SK-N-SH (cell line): ENCODE data around the gene S1PR2.

Experiments
- EP300 ChIP-seq, 2 experiments: IDR thresholded peaks; 2 replicates each; pipeline versions ENCODE4 v1.4.0 to v1.6.1; 2012; ENCODE audit warnings: borderline replicate concordance in 1 of 2, low read depth in 1 of 2, low read length in 1 of 2
- EZH2phosphoT487 ChIP-seq: fragments of 200-600 bp; sonication (generic); IDR thresholded peaks from 2 replicates; pipeline ENCODE4 v1.6.1; 2017; ENCODE audit warnings: low read depth, mixed run types, mild to moderate bottlenecking, antibody characterized with exemption, moderate library complexity, borderline replicate concordance
- JUND ChIP-seq: IDR thresholded peaks from 2 replicates; pipeline ENCODE4 v1.4.0; 2012
- MEF2A ChIP-seq: IDR thresholded peaks from 2 replicates; pipeline ENCODE4 v1.4.0; 2012; ENCODE audit warnings: low read depth, borderline replicate concordance
- RAD21 ChIP-seq: IDR thresholded peaks from 2 replicates; pipeline ENCODE4 v1.6.1; 2012; ENCODE audit warnings: mild to moderate bottlenecking, low read length
- RCOR1 ChIP-seq: fragments of 150-350 bp; IDR thresholded peaks from 2 replicates; pipeline ENCODE4 v1.6.1; 2017; ENCODE audit warnings: antibody characterized with exemption, low read length
- RFX5 ChIP-seq: IDR thresholded peaks from 2 replicates; pipeline ENCODE4 v1.6.1; 2012; ENCODE audit warnings: mild to moderate bottlenecking, improper control_type of control experiment, low read length
- TEAD4 ChIP-seq: IDR thresholded peaks from 2 replicates; pipeline ENCODE4 v1.4.0; 2012; ENCODE audit warnings: mild to moderate bottlenecking, borderline replicate concordance; ENCODE audit not compliant: insufficient read depth
- TF ChIP-seq, protein P1 (sequence below): fragments of 200-600 bp; sonication (generic); IDR thresholded peaks from 2 replicates; pipeline ENCODE4 v1.6.1; 2017; ENCODE audit warnings: antibody characterized with exemption, mild to moderate bottlenecking, moderate library complexity
- TF ChIP-seq, protein P2 (sequence below): IDR thresholded peaks from 2 replicates; pipeline ENCODE4 v1.4.0; 2012; ENCODE audit warnings: low read depth, borderline replicate concordance
- TF ChIP-seq, protein P3 (sequence below): IDR thresholded peaks from 2 replicates; pipeline ENCODE4; 2012
- TF ChIP-seq, protein P4 (sequence below): IDR thresholded peaks from 2 replicates; pipeline ENCODE4 v1.4.0; 2012; ENCODE audit warnings: low read depth, borderline replicate concordance
- TF ChIP-seq, protein P5 (sequence below): fragments of 150-350 bp; IDR thresholded peaks from 2 replicates; pipeline ENCODE4 v1.6.1; 2017; ENCODE audit warnings: antibody characterized with exemption, low read length, low read depth, borderline replicate concordance
- TF ChIP-seq, protein P6 (sequence below): IDR thresholded peaks from 2 replicates; pipeline ENCODE4 v1.4.0; 2012; ENCODE audit warnings: low read depth

DNA sequence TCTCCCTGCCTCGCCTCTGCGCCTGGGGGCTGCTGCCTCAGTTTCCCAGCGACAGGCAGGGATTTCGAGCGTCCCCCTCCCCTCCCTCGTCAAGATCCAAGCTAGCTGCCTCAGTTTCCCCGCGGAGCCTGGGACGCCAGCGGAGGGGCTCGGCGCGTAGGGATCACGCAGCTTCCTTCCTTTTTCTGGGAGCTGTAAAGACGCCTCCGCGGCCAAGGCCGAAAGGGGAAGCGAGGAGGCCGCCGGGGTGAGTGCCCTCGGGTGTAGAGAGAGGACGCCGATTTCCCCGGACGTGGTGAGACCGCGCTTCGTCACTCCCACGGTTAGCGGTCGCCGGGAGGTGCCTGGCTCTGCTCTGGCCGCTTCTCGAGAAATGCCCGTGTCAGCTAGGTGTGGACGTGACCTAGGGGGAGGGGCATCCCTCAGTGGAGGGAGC, 39.1 kb upstream of the S1PR2 start:
- TF ChIP-seq, protein P1, sequence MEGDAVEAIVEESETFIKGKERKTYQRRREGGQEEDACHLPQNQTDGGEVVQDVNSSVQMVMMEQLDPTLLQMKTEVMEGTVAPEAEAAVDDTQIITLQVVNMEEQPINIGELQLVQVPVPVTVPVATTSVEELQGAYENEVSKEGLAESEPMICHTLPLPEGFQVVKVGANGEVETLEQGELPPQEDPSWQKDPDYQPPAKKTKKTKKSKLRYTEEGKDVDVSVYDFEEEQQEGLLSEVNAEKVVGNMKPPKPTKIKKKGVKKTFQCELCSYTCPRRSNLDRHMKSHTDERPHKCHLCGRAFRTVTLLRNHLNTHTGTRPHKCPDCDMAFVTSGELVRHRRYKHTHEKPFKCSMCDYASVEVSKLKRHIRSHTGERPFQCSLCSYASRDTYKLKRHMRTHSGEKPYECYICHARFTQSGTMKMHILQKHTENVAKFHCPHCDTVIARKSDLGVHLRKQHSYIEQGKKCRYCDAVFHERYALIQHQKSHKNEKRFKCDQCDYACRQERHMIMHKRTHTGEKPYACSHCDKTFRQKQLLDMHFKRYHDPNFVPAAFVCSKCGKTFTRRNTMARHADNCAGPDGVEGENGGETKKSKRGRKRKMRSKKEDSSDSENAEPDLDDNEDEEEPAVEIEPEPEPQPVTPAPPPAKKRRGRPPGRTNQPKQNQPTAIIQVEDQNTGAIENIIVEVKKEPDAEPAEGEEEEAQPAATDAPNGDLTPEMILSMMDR, result no peak
- TF ChIP-seq RAD21, result no peak
- TF ChIP-seq, protein P2, sequence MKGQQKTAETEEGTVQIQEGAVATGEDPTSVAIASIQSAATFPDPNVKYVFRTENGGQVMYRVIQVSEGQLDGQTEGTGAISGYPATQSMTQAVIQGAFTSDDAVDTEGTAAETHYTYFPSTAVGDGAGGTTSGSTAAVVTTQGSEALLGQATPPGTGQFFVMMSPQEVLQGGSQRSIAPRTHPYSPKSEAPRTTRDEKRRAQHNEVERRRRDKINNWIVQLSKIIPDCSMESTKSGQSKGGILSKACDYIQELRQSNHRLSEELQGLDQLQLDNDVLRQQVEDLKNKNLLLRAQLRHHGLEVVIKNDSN, result no peak
- TF ChIP-seq EZH2phosphoT487, result no peak
- TF ChIP-seq, protein P3, sequence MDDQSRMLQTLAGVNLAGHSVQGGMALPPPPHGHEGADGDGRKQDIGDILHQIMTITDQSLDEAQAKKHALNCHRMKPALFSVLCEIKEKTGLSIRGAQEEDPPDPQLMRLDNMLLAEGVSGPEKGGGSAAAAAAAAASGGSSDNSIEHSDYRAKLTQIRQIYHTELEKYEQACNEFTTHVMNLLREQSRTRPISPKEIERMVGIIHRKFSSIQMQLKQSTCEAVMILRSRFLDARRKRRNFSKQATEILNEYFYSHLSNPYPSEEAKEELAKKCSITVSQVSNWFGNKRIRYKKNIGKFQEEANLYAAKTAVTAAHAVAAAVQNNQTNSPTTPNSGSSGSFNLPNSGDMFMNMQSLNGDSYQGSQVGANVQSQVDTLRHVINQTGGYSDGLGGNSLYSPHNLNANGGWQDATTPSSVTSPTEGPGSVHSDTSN, result no peak
- TF ChIP-seq, protein P4, sequence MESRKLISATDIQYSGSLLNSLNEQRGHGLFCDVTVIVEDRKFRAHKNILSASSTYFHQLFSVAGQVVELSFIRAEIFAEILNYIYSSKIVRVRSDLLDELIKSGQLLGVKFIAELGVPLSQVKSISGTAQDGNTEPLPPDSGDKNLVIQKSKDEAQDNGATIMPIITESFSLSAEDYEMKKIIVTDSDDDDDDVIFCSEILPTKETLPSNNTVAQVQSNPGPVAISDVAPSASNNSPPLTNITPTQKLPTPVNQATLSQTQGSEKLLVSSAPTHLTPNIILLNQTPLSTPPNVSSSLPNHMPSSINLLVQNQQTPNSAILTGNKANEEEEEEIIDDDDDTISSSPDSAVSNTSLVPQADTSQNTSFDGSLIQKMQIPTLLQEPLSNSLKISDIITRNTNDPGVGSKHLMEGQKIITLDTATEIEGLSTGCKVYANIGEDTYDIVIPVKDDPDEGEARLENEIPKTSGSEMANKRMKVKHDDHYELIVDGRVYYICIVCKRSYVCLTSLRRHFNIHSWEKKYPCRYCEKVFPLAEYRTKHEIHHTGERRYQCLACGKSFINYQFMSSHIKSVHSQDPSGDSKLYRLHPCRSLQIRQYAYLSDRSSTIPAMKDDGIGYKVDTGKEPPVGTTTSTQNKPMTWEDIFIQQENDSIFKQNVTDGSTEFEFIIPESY, result no peak
- TF ChIP-seq RFX5, result no peak
- no peak for TF ChIP-seq EP300 (IDR thresholded peaks at IDR 0.05; ENCODE audit: borderline replicate concordance in 1 of 2, low read depth in 1 of 2, low read length in 1 of 2)
- no peak for TF ChIP-seq RCOR1
- no peak for TF ChIP-seq TEAD4
- TF ChIP-seq, protein P5, sequence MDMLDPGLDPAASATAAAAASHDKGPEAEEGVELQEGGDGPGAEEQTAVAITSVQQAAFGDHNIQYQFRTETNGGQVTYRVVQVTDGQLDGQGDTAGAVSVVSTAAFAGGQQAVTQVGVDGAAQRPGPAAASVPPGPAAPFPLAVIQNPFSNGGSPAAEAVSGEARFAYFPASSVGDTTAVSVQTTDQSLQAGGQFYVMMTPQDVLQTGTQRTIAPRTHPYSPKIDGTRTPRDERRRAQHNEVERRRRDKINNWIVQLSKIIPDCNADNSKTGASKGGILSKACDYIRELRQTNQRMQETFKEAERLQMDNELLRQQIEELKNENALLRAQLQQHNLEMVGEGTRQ, result no peak
- TF ChIP-seq, protein P6, sequence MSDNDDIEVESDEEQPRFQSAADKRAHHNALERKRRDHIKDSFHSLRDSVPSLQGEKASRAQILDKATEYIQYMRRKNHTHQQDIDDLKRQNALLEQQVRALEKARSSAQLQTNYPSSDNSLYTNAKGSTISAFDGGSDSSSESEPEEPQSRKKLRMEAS, result no peak
- TF ChIP-seq JUND, result no peak
- TF ChIP-seq MEF2A, result no peak
